Activated CD4-positive, alpha-beta T cell treated with anti-CD3 and anti-CD28 coated beads, Interleukin-2, Interleukin-4, amounts not matched to agents 100 ng/mL and 50 ng/mL, durations not matched to agents 16 hours and 8 hours (primary cell): ENCODE results near the gene PHF21B.
"Not testable (repeated sequence)": the region's sequence is repeated elsewhere in the genome, so short reads cannot be mapped to it uniquely, and the experiment has no call there.

Experiments
- DNase-seq: peaks from one replicate; pipeline ENCODE4 v3.0.0-alpha.2; 2020; ENCODE audit warnings: low spot score

Gene PHF21B

GRCh38 chr22:44917372-44918165 lies 92.2 kb downstream of the PHF21B start:
- DNase-seq: no peak

- DNase-seq: no peak
Observed at GRCh38 chr22:44916281-44917231, 93.2 kb downstream of the PHF21B start.

- no peak for DNase-seq
Observed at GRCh38 chr22:44915441-44915840, 94.4 kb downstream of the PHF21B start.

- no peak for DNase-seq
Observed at GRCh38 chr22:44914026-44914721, 95.6 kb downstream of the PHF21B start.

- DNase-seq: no peak
Observed at GRCh38 chr22:44913198-44913983, 96.4 kb downstream of the PHF21B start.

GRCh38 chr22:44909241-44909640 lies 100.6 kb downstream of the PHF21B start:
- DNase-seq: no peak

- no peak for DNase-seq
Observed at GRCh38 chr22:44907765-44908737, 101.8 kb downstream of the PHF21B start.

- no peak for DNase-seq
Observed at GRCh38 chr22:44906999-44907644, 102.7 kb downstream of the PHF21B start.

- DNase-seq: no peak
Observed at GRCh38 chr22:44906248-44906936, 103.4 kb downstream of the PHF21B start.

GRCh38 chr22:44904492-44905152 lies 105.2 kb downstream of the PHF21B start:
- not testable (repeated sequence) for DNase-seq

GRCh38 chr22:44903164-44903563 lies 106.6 kb downstream of the PHF21B start:
- DNase-seq: not testable (repeated sequence)

GRCh38 chr22:44901301-44901700 lies 108.5 kb downstream of the PHF21B start:
- no peak for DNase-seq

GRCh38 chr22:44898236-44898635 lies 111.6 kb downstream of the PHF21B start:
- no peak for DNase-seq

- no peak for DNase-seq
Observed at GRCh38 chr22:44895296-44896055, 114.3 kb downstream of the PHF21B start.

GRCh38 chr22:44894782-44895181 lies 115.0 kb downstream of the PHF21B start:
- no peak for DNase-seq

GRCh38 chr22:44894321-44894720 lies 115.5 kb downstream of the PHF21B start:
- DNase-seq: no peak

- DNase-seq: no peak
Observed at GRCh38 chr22:44893731-44894080, 116.1 kb downstream of the PHF21B start.
